ENCODE results near the gene HEXB.

DNA sequence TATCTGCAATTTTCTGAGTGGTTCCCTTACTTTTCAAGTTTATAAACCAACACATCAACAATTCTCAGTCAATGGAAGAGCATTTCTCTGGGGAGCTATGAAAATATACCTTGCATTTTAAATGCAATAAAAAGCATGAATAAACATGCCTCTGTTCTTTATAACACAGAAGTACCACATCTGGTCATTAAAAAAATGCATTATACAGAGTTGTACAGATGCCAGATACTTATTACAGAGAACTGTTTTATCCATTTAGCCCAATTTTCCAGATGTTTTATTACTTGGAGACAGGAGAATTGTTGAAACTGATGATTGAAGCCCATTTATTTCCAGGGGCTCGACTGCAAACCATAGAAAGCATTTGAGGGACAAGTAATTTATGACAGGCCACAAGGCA is 19.2 kb upstream of the HEXB start:
- TF ChIP-seq, protein P1, sequence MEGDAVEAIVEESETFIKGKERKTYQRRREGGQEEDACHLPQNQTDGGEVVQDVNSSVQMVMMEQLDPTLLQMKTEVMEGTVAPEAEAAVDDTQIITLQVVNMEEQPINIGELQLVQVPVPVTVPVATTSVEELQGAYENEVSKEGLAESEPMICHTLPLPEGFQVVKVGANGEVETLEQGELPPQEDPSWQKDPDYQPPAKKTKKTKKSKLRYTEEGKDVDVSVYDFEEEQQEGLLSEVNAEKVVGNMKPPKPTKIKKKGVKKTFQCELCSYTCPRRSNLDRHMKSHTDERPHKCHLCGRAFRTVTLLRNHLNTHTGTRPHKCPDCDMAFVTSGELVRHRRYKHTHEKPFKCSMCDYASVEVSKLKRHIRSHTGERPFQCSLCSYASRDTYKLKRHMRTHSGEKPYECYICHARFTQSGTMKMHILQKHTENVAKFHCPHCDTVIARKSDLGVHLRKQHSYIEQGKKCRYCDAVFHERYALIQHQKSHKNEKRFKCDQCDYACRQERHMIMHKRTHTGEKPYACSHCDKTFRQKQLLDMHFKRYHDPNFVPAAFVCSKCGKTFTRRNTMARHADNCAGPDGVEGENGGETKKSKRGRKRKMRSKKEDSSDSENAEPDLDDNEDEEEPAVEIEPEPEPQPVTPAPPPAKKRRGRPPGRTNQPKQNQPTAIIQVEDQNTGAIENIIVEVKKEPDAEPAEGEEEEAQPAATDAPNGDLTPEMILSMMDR (IDR thresholded peaks at IDR 0.05) = no peak
- no peak for TF ChIP-seq POLR2A (IDR thresholded peaks at IDR 0.05)
- no peak for TF ChIP-seq EP300 (IDR thresholded peaks at IDR 0.05)

Measured in ovary (tissue), 3 donors.